ENCODE measurements around the gene CSKMT. TPM values are rescaled to one million over a fixed set of nuclear protein-coding genes. Genes with fewer than 3 reads are reported as not detected.

Gene CSKMT
- total and polyA plus RNA-seq, 10 of the 15 experiments (the other 5 are each of a cell fraction or from before 2014, with no cell fraction given): 7.0 to 213 (median 21.6) TPM

DNA sequence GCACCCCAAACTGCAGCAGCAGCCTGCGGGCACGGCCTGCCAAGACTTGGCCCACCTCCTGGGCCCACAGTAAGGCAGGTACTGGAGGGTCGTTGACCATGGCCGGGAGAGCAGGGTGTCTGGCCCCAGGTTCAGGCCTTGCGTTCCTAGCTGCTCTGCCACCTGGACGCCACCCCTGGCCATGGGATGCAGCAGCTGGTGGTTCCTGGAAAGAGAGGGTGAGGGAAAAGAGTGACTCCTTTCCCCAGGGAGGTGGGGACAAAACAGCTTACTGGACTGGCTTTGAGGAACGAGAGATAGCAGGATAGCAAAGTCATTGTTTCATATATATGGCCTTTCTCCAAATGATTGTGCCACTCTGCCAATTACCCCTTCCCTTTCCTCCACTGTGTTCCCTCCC, 40.3 kb downstream of the CSKMT start (continued):
- TF ChIP-seq, protein P1, sequence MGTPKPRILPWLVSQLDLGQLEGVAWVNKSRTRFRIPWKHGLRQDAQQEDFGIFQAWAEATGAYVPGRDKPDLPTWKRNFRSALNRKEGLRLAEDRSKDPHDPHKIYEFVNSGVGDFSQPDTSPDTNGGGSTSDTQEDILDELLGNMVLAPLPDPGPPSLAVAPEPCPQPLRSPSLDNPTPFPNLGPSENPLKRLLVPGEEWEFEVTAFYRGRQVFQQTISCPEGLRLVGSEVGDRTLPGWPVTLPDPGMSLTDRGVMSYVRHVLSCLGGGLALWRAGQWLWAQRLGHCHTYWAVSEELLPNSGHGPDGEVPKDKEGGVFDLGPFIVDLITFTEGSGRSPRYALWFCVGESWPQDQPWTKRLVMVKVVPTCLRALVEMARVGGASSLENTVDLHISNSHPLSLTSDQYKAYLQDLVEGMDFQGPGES (IDR thresholded peaks at IDR 0.05): no peak

DNA sequence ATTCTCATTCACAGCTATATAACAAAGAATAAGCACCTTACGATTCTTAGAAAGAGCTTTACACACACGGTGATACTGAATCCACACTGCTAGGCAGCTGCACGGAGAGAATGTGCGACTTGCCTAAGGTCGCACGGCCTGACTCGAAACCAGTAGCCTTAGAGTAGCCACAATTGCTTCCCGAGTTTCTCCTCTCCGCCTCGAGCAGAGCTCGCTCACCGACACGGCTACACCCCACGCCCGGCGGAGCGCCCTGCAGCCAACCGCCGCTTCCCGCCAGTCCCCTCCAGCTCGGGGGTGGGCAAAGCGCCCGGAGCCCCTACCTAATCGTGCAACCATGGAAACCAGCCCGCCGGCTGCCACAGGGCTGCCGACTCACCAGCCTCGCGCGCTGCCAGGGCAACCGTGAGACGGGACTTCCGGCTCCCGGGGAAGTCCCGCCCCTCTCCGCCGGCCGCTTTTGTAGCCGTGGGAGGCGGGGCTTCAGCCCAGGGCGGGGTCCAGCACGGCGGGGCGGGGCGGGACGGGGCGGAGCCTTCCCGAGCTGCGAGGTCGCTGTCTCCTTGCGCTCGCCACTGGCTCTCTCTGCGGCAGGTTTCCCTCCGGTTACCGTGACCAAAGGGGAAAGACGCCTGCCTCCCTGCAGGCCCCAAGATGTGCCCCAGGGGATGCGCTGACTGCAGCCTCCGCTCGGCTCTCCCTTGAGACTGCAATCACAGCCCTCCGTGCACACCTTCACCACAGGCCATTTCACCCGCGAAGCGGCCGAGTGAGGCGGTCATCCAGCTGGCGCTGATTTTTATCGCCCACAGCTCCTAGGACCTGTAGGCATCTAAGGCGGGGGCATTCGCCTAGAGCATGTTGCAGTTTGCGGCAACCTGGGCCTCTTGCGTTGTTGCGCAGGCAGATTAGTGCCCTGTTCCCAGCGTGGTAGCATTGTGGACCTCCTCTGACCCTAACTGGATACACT, 41.1 kb downstream of the CSKMT start:
- Histone ChIP-seq H4K20me1 (ENCODE audit: control insufficient read depth, insufficient read depth) (no peaks in the 10 kb centered on the region), H3K79me2 (ENCODE audit: control insufficient read depth, insufficient read depth, low read length) (no peaks in the 10 kb centered on the region), H3K4me1 (ENCODE audit: control insufficient read depth, insufficient read depth, low read length) (peaks cover 29% of the 10 kb centered on the region), H3K9me3 (replicated peaks; ENCODE audit: control insufficient read depth, insufficient read depth, low read length) (no peaks in the 10 kb centered on the region), H3K27me3 (replicated peaks in 1 of 2; ENCODE audit: control insufficient read depth in 2 of 2, insufficient read depth in 2 of 2, low read length in 1 of 2) (no peaks in the 10 kb centered on the region), H2AFZ (ENCODE audit: control insufficient read depth, low read depth, low read length) (peak overlapping the region; percentile 76), H3K4me3 (peak overlapping the region; percentile 79), H3K36me3 (ENCODE audit: control insufficient read depth in 2 of 2, insufficient read depth in 2 of 2, low read length in 1 of 2) (peaks cover 7 to 12% of the 10 kb centered on the region in 2 experiments), H3K27ac (ENCODE audit: control insufficient read depth, insufficient read depth) (peak overlapping the region; percentile 51), H3K4me2 (ENCODE audit: control insufficient read depth, insufficient read depth) (peak overlapping the region; percentile 92), H3K9ac (ENCODE audit: control insufficient read depth, insufficient read depth, low read length) (peak overlapping the region; percentile 40)
- in situ Hi-C loops (cut with MboI): no loop called here
- no TSS peak for BruUV-seq (replicated peaks)
- peak; percentile 81 for ATAC-seq
- 8% methylated on average over 73 of the region's 73 CpGs for WGBS (ENCODE audit: insufficient coverage, insufficient replicate concordance, low lambda C conversion rate, missing lambda C conversion rate)
- intact Hi-C loops (cut with micrococcal nuclease; ENCODE audit: unreplicated experiment): loop anchor here (5.0 kb wide), 1 partner anchor 104 kb away; the partner anchor contains the start of gene MTA2
- peak; percentile 50 for DNase-seq (ENCODE audit: low read depth, low spot score)
- RAD21 ChIA-PET (ENCODE audit: unreplicated experiment): interaction anchor here (0.8 to 2.3 kb wide), 9 partner anchors 38 to 282 kb away, joined by 3 to 6 read pairs (median 3); partner anchors contain the start of genes C11orf98, CSKMT, EML3 and TAF6L
- FAIRE-seq: no peak
- POLR2A ChIA-PET: interaction anchor here (0.6 to 7.6 kb wide), 15 partner anchors 13 to 177 kb away, joined by 3 to 79 read pairs (median 5); partner anchors contain the start of genes B3GAT3, C11orf98, CSKMT and EEF1G
- CTCF ChIA-PET: interaction anchor here (0.7 to 5.0 kb wide), 11 partner anchors 12 to 282 kb away, joined by 3 to 21 read pairs (median 3); partner anchors contain the start of genes HNRNPUL2, TTC9C and UBXN1
- SMC1A ChIA-PET (ENCODE audit: uncharacterized antibody, unreplicated experiment): interaction anchor here (0.8 to 2.5 kb wide), 7 partner anchors 22 to 163 kb away, joined by 3 to 9 read pairs (median 4); partner anchors contain the start of genes C11orf98, CSKMT, HNRNPUL2 and TTC9C
- TF ChIP-seq, protein P2, sequence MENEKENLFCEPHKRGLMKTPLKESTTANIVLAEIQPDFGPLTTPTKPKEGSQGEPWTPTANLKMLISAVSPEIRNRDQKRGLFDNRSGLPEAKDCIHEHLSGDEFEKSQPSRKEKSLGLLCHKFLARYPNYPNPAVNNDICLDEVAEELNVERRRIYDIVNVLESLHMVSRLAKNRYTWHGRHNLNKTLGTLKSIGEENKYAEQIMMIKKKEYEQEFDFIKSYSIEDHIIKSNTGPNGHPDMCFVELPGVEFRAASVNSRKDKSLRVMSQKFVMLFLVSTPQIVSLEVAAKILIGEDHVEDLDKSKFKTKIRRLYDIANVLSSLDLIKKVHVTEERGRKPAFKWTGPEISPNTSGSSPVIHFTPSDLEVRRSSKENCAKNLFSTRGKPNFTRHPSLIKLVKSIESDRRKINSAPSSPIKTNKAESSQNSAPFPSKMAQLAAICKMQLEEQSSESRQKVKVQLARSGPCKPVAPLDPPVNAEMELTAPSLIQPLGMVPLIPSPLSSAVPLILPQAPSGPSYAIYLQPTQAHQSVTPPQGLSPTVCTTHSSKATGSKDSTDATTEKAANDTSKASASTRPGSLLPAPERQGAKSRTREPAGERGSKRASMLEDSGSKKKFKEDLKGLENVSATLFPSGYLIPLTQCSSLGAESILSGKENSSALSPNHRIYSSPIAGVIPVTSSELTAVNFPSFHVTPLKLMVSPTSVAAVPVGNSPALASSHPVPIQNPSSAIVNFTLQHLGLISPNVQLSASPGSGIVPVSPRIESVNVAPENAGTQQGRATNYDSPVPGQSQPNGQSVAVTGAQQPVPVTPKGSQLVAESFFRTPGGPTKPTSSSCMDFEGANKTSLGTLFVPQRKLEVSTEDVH (IDR thresholded peaks at IDR 0.05; ENCODE audit: low read depth, partially characterized antibody): no peak
- TF ChIP-seq EED (IDR thresholded peaks at IDR 0.05; ENCODE audit: low read depth) (0 out of 2 replicates have a peak, but pooled peaks have one; percentile 4), WRNIP1 (IDR thresholded peaks at IDR 0.05; ENCODE audit: borderline replicate concordance, low read depth, low read length) (no peak), NR2F1 (conservative IDR thresholded peaks at IDR 0.05) (no peak), FOXM1 (IDR thresholded peaks at IDR 0.05; ENCODE audit: low read depth, low read length) (no peak), SRF (IDR thresholded peaks at IDR 0.05; ENCODE audit: low read depth in 2 of 2, low read length in 2 of 2) (no peak), ZNF207 (IDR thresholded peaks at IDR 0.05; ENCODE audit: borderline replicate concordance) (0 out of 2 replicates have a peak, but pooled peaks have one; percentile 35), POLR2AphosphoS2 (IDR thresholded peaks at IDR 0.05; ENCODE audit: low read depth, low read length) (peak; percentile 75; the same call in 1 of the 2 replicates), HDAC6 (IDR thresholded peaks at IDR 0.05; ENCODE audit: unreplicated experiment) (no peak)
- TF ChIP-seq, protein P3, sequence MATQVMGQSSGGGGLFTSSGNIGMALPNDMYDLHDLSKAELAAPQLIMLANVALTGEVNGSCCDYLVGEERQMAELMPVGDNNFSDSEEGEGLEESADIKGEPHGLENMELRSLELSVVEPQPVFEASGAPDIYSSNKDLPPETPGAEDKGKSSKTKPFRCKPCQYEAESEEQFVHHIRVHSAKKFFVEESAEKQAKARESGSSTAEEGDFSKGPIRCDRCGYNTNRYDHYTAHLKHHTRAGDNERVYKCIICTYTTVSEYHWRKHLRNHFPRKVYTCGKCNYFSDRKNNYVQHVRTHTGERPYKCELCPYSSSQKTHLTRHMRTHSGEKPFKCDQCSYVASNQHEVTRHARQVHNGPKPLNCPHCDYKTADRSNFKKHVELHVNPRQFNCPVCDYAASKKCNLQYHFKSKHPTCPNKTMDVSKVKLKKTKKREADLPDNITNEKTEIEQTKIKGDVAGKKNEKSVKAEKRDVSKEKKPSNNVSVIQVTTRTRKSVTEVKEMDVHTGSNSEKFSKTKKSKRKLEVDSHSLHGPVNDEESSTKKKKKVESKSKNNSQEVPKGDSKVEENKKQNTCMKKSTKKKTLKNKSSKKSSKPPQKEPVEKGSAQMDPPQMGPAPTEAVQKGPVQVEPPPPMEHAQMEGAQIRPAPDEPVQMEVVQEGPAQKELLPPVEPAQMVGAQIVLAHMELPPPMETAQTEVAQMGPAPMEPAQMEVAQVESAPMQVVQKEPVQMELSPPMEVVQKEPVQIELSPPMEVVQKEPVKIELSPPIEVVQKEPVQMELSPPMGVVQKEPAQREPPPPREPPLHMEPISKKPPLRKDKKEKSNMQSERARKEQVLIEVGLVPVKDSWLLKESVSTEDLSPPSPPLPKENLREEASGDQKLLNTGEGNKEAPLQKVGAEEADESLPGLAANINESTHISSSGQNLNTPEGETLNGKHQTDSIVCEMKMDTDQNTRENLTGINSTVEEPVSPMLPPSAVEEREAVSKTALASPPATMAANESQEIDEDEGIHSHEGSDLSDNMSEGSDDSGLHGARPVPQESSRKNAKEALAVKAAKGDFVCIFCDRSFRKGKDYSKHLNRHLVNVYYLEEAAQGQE (IDR thresholded peaks at IDR 0.05; ENCODE audit: low read depth, low read length): no peak
